VCaP (cell line): Measurements from ENCODE around the gene TFEB.

Experiments
- H3K27ac ChIP-seq: fragments of 450-650 bp; 2 replicates; pipeline ENCODE4 v1.5.1; 2017
- TF ChIP-seq, protein P1 (sequence below): fragments of 450-650 bp; conservative IDR thresholded peaks from 2 replicates; pipeline ENCODE4 v1.5.1; 2017; ENCODE audit warnings: mild to moderate bottlenecking, moderate library complexity

TFEB gene

DNA sequence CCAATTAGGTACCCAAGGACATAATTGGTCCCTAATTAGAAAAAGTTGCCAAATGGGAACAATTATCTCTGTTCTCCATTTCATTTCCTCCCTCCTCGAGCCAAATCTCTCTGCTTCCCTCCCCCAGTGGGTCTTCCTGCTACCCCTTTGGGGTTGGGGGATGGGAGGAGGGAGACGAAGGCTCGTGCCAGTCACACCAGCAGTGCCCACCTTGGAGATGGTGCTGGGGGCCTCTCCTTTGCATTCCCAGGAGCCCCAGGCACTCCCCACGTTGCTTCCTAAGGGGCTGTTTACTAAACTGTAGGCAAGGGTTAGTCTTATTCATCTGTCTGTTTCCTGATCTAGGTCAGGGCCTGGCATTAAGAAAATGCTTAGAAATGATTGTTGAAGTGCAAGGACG lies 64.0 kb downstream of the TFEB start:
- TF ChIP-seq, protein P1, sequence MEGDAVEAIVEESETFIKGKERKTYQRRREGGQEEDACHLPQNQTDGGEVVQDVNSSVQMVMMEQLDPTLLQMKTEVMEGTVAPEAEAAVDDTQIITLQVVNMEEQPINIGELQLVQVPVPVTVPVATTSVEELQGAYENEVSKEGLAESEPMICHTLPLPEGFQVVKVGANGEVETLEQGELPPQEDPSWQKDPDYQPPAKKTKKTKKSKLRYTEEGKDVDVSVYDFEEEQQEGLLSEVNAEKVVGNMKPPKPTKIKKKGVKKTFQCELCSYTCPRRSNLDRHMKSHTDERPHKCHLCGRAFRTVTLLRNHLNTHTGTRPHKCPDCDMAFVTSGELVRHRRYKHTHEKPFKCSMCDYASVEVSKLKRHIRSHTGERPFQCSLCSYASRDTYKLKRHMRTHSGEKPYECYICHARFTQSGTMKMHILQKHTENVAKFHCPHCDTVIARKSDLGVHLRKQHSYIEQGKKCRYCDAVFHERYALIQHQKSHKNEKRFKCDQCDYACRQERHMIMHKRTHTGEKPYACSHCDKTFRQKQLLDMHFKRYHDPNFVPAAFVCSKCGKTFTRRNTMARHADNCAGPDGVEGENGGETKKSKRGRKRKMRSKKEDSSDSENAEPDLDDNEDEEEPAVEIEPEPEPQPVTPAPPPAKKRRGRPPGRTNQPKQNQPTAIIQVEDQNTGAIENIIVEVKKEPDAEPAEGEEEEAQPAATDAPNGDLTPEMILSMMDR = no peak
- no peak overlapping the region for H3K27ac ChIP-seq

DNA sequence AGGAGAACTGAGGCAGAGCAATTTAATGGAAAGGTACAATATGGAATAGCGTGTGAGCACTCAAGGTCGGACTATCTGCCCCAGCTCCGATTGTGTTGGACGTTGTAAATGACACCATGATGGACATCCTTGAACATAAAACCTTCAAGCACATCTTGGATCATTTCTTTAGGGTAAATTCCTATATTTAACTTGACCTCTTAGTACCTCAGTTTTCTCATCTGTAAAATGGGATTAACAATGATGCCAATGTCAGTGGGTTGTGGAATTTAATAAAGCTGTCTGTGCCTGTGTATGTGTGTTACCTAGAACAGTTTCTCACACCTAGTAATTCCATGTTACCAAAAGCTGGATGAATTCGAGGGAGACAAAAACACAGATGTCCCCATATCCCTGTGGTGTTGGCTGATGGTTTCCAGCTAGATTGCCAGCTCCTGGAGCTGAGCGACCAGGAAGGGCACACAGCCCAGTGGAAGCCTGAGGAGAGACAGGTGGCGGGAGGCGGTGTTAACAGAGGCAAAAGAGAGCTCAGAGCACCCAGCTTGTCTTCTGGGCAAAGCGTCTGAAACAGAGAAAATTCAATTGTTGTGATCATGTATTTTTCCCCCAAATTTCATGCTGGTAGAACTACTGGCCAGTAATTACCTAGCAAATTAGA lies 64.6 kb downstream of the TFEB start:
- no peak overlapping the region for H3K27ac ChIP-seq
- TF ChIP-seq, protein P1 = no peak

DNA sequence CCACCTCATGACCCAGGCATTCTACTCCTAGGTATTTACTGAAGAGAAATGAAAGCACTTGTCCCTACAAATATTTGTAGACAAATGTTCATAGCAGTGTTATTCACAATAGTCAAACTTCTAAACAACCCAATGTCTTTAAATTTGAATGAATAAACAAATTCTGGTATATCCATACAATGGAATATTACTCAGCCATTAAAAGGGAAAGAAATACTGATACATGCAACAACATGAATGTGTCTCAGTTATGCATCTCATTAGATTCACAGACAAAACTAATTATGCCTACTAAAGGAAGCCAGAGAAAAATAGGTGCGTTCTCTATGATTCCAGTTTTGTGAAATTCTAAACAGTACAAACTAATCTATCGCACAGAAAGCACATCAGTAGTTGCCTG lies 66.4 kb downstream of the TFEB start:
- H3K27ac ChIP-seq = no peak overlapping the region
- TF ChIP-seq, protein P1 = no peak

DNA sequence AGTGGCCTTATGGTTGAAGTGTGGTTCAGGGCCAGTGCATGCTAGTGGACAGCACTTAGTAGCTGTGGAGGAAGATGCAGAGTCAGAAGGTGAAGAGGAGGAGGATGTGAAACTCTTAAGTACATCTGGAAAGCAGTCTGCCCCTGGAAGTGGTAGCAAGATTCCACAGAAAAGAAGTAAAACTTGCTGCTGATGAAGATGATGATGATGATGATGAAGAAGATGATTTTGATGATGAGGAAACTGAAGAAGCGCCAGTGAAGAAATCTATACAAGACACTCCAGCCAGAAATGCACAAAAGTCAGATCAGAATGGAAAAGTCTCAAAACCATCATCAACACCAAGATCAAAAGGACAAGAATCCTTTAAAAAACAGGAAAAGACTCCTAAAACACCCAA lies 68.2 kb downstream of the TFEB start:
- TF ChIP-seq, protein P1 = no peak
- H3K27ac ChIP-seq = no peak overlapping the region

DNA sequence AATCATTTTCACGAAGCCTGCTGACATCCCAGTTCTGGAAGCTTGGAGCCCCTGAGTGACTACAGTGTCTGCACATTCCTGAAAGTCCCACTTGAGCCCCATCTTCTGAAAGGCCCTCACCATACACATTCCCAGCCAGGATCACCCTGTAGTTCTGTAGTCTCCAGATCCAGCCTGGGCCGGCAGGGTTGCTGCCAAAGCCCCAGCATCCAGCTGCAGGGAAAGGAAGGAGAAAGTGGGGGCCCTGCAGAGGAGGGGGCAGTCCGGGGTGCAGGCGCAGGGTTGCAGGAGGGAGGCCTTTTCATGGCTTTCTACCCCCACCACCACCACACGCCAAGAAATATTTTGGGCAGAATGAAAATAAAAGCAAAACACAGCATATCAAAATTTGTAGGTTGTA lies 71.1 kb downstream of the TFEB start:
- H3K27ac ChIP-seq = no peak overlapping the region
- TF ChIP-seq, protein P1 = no peak

DNA sequence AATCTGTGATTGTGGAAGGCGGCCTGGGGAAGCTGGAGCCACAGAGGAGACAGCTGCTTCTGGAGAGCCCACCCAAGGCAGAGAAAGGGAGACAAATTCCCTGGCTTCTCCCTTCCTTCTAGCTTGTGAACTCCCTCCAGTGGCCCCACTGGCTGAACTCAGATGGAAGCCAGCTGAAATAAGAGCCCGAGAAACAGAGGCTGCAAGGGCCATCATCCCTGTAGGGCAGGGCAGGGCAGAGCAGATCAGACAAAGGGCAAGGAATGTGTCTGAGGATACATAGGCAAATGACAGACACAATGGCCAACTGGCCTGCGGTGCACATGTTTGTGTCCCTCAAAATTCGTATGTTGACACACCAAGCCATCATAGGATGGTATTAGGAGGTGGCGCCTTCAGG lies 71.8 kb downstream of the TFEB start:
- TF ChIP-seq, protein P1 = no peak
- H3K27ac ChIP-seq = no peak overlapping the region

DNA sequence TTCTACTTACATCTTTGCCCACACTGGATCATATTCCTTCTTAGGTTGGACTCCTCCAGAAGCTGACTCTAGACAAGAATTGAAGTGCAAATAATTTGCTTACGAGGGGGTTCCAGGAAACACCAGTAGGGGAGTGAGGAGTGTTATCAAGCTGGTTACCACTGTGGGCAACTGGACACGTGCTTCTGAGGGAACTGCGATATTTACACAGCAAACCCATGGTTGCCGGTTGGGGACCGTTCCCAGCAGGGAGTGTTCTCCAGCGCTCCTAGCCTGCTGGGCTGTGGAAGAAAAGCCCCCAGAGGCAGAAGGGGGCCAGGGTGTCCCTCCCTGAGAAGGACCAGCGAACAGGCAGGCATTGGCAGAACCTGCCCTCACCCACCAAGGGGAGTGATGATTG lies 75.5 kb downstream of the TFEB start:
- no peak overlapping the region for H3K27ac ChIP-seq
- TF ChIP-seq, protein P1 = no peak
